HG03139 (cell line): ENCODE results near the gene LEPROT.

Experiments used
- ATAC-seq: cut with Tn5 transposase; IDR thresholded peaks from one replicate; pipeline ENCODE4 v1.9.1; 2021; ENCODE audit not compliant: unreplicated experiment

LEPROT gene

DNA sequence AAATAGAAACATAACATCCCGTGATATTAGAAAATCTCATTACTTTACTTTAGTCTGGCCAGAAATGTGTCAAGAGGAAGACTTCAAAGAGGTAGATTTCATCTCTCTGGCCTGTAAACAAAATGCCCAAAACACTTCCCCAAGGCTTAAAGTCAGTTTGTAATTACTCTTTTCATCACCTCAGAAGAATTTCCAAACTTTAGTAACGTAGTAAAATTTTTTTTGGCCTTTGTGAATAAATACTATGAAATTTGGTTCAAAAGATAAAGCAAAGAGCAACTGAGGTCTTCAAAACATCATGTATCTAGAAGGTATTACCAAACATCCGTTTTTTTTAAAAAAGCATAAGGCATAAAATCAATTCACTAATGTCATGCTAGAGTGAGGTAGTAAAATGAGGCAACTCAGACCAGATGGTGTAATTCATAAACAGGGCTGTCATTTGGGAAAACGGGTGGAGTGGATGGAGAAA lies 51.4 kb downstream of the LEPROT start:
- ATAC-seq, result no peak

DNA sequence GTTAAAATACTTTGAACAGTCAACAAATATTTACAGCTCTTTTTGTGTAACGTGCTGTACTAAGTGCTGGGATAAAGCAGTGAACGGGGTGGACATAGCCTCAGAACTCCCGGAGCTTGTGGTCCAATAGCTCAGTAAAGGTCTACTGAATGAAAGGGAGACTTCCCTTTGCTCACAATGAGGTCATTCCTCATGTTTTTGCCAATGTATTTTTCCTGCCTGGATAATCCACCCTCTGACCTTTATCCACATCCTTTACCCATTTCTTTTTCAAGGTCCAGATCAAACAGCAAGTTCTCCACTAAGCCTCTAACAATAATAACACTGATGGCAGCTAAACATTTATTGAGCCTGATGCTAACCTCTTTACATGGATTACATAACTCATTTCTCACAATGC lies 55.9 kb downstream of the LEPROT start:
- ATAC-seq, result no peak

DNA sequence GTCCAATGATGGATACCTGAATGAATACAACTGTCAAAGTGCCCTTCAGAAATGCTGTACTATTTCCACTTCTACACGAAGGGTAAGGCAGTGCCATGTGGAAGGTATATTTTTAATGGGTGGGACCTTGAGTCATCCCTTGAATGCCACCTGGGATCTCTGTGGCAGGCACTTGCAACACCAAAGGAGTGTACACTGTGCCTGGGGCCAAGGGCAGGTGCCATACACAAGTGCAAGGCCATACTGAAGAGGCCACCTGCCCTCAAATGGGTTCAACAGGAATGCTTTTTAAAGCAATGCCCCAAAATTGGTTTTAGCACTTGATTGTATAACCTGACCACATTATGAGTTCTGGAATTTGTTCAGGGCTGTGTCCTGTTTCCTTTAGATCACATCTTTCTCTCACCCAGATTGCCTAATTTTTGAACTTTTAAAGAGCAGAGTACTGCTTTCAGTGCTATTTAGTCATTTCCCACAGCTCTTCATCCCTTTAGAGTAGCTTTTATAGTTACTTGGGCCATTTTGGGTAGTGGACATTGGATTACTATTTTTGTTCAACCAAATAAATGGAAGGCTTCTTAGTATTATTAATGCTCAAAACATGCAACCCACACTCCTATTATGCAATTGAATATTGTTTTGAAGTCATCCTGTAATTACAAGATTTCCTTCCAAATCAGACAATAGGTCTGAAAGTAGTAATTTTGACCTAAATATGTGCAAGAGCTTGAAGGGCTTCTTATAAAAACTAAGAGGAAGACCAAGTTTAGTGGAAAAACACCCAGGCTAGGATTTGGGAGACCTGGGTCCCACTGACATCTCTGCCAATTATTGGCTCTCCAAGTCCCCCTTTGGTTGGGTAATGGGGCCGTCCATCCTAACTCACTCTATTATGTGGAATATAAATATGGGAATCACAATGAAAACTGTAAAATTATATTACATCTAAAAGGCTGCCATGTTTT lies 57.2 kb downstream of the LEPROT start:
- ATAC-seq, result no peak

DNA sequence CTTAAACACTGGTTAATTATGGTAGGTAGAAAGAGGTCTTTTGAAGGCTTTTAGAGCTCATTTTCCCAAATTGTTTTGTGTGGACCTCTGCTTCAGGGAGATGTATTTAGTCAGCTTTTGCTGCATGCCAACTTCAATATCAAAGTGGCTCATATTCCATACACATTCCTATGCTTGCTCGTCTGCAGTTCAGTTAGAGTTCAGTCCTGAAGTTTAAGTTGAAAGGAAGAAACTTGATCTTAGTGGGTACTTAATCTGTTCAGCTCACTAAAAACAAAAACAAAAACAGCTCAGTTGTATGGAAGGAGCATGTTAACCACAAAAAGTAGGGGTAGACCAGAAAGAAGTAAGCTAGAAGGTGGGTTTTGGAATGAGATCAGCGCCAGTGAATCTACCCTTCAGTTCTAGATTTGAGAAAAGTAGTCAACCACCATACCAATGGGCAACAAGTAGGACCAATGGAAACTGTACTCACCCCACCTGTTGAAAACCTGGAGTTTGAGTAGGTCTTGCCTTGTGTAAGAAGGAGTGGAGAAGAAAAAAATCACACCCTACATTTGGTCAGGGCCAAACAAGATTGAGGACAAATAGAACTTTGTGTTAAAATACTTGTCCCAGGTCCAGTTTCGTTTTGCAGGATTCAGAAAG lies 58.0 kb downstream of the LEPROT start:
- ATAC-seq, result no peak

DNA sequence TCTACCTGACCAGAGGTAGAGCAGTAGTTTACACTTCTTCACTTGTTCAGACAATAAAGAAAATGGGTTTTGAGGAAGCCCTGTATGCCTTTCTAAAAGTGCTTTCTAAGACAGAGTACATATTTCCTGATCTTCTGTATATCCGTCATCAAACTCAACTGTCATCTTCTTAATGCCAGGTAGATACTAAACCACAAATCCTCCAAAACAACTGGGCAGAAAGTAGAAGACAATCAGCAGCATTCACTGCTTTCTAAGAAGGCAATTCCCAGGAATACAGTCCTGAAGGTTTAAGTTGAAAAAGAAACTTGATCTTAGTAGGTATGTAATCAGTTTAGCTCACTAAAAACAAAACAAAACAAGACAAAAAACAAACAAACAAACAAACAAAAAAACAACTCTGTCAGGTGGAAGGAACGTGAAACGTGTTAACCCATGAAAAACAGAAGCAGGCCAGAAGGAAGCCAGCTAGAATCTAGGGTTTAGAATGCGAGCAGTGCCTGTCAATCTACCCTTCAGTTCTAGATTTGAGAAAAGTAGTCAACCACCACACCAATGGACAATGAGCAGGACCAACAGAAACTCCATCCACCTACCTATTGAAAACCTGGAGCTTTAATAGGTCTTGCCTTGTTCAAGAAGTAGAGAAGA lies 59.2 kb downstream of the LEPROT start:
- ATAC-seq, result no peak

DNA sequence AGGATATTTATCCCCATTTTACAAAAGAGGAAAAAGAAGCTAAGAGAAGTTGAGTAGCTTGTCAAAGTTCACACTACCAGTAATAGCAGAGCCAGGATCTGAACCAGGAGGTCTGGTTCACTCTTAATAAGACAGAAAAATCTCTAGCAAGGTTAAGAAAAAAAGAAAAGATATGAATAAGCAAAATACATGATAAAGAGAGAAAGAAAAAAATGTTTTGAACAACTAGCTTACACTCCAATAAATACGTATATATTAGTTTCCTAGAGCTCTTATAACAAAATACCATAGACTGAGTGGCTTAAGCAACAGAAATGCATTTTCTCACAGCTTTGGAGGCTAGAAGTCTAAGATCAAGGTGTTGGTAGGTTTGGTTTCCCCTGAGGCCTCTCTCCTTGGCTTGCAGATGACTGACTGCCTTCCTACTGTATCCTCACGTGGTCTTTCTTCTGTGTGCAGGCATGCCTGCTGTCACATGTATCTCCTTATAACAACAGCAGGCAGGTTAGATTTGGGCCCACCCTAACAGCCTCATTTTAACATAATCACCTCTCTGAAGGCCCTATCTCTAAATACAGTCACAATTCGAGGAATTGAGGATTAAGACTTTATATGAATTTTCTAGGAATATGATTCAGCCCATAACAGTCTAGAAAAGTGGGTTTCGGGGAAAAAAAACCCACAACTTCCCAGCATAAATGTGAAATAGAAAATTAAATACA lies 60.4 kb downstream of the LEPROT start:
- ATAC-seq, result no peak

DNA sequence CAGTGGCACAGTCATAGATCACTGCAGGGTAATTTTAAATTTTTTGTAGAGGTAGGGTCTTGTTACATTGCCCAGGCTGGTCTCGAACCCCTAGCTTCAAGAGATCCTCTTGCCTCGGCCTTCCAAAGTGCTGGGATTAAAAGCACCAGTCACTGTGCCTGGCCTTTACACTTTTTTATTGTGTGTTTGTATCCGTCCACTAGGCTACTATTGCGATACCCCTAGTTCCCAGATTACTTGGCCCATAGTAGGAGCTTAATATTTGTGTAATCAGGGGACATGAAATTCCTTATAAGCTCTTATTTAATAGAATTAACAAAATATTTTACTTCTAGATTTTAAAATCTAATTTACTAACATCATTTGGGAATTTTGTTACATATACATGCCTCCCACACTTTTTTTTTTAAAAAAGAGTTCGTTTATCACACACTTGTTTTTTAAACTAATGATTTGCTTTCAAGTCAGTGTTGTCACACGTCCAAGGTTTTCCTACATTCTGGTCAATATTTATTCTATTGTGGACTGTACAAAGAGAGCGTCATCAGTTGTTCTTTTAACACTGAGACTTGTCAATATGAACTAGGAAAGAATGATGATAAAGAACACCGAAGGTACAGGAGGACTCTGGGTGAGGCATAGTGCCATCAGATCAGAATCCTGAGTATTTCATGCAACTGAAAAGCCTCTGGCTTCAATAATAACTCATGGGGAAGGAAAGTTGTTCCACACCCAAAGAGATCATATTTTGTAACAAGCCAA lies 63.7 kb downstream of the LEPROT start:
- no peak for ATAC-seq
